ENCODE results near the gene CD151.

The CD151 gene

DNA sequence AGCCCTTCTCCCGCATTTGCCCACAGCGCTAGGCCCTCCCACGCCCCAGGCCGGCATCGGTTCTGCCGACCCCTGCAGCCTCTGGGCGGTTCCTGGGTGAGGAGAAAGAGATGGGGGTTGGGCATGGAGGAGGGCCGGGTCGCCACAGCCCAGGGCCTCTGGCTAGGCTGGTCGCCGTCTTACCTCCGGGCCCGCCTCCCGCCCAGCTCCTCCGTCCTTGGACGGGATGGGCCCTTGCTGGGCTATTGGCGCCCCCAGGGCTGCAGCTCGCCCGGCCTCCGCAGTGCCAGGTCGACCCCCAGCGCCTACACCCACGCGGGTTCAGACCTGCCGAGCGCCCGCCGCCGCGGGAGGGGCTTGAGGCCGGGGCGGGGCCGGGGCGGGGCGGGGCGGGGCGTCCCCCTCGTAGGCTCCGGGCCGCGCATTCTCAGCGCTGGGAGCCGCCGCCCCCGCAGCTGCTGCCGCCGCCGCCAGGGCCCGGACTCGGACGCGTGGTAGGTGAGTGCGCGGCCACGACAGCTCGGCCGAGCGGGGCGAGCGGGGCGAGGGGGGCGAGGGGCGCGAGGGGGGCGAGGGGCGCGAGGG, at the start of gene CD151:
CD151 (plus strand) TSS at position 424 of the 585 bp plus-strand sequence. CDS start 3,118 bp downstream, outside the sequence.
- no peak for FAIRE-seq
- no peak for DNase-seq (ENCODE audit: extremely low spot score, insufficient read length, low read depth)

DNA sequence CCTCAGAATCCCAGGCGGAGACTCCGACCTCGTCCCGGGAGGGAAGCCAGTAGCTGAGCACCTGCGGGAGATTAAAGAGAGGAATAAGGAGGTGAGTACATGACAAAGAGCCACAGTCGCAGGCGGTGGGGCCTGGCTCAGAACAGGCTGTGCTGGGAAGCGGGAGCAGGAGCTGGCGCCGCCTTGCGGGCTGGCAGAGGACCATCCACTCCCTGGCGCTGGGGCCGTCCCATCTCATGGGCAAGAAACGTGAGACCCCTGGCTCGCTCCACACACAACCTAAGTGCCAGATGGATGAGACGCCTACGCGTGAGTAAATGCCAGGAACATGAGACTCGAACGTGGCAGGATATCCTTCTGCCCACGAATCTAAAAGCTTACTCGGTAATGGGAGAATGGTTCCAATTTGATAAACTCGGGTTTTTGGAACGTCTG, 49.2 kb upstream of the CD151 start:
- FAIRE-seq (no peak), DNase-seq (ENCODE audit: extremely low spot score, insufficient read length, low read depth) (no peak)

DNA sequence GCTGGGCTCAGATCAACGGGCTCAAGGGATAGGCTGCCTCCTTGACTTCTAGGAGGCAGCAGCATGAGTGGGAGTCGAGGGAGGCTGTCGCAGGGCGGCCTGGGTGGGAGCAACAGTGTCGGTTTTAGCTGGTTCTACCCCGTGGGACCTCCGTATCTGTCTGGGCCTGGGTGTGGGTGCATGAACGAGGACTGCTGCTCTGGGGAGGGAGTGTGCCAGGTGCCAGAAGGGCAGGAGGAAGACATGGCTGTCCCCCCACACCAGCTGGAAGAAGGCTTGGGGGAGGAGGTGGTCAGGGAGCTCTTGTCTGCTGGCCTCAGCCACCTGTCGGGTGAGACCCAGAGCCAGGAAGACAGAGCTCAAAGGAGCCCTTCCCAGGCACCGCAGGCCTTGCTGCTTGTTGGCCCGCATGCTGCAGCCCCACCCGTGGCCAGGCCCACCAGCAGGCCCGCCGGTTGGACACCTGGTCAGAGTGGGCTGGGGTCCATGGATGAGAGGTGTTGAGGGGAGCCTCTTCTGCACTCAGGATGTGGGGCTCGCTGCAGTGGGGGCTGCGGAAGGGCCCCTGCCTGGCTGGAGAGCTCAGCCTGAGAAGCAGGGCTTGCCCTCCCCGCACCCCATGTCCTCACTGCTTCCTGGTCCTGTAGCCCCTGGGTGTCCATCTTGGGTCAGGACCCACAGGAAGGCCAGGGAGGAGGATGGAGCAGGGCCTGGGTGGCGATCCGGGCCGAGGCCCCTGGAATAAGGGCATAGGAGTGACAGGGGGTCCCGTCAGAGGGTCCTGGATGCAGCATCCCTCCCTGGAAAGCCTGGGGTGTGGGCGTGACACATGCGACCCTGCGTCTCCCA, 46.3 kb upstream of the CD151 start:
- DNase-seq (ENCODE audit: extremely low spot score, insufficient read length, low read depth) (no peak), FAIRE-seq (no peak)

DNA sequence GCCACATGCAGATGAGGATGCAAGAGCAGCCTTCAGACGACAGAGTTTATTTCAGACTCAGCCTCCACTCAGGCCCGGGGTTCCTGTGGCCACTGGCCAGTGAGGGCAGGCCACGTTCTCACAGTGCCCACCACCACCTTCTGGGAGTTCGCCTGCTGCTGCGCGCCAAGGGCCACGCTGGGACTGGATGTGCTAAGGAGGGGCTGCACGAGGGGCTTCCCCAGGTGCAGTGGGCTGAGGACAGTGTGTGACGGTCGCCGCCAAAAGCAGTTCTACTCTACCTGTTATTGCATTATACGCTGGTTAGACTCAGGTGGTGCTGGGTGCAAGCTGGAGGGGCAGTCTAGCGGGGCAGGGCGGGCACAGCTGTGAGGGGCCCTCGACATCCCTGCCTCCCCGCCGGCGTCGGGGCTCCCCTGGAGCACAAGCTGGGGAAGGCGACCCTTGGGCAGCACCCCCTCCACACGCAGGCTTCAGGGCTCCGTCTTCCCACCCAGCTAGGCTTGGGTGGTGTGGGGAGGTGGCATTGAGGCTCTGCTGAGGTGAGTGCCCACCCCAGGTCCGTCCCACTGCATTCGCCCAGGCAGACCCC, 45.6 kb upstream of the CD151 start:
- no peak for FAIRE-seq

DNA sequence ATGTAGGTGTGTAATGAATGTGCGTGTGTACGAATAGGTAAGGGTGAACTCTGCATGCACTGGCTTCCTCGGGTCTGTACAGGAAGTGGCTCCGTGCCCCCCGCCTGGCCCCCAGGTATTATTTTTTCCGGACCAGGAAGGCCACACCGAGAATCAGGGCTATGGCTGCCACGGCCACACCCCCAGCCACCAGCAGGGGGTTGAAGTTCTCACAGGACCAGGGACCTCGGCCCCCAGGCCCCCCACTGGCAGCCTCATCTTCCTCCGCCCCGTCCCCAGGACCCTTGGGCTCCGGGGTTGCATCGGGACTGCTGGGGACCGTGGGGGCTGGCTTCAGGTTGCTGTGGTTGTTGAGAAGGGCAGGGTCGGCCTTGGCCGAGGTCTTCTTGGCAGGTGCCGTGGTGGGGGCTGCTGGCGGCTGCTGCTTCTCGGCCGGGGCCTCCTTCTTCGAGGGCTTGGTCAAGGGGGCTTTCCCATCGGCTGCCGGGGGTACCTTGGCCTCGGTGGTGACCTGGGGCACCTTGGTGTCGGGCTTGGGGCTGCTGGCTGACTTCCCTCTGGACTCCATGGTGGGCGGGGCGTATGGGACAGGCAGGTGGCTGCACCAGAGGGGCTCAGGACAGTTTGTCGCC, 44.6 kb upstream of the CD151 start:
- no peak for DNase-seq (ENCODE audit: extremely low spot score, insufficient read length, low read depth)
- no peak for FAIRE-seq

More for the DNA sequence above, 45.6 kb upstream of the CD151 start:
- no peak for DNase-seq (ENCODE audit: extremely low spot score, insufficient read length, low read depth)

DNA sequence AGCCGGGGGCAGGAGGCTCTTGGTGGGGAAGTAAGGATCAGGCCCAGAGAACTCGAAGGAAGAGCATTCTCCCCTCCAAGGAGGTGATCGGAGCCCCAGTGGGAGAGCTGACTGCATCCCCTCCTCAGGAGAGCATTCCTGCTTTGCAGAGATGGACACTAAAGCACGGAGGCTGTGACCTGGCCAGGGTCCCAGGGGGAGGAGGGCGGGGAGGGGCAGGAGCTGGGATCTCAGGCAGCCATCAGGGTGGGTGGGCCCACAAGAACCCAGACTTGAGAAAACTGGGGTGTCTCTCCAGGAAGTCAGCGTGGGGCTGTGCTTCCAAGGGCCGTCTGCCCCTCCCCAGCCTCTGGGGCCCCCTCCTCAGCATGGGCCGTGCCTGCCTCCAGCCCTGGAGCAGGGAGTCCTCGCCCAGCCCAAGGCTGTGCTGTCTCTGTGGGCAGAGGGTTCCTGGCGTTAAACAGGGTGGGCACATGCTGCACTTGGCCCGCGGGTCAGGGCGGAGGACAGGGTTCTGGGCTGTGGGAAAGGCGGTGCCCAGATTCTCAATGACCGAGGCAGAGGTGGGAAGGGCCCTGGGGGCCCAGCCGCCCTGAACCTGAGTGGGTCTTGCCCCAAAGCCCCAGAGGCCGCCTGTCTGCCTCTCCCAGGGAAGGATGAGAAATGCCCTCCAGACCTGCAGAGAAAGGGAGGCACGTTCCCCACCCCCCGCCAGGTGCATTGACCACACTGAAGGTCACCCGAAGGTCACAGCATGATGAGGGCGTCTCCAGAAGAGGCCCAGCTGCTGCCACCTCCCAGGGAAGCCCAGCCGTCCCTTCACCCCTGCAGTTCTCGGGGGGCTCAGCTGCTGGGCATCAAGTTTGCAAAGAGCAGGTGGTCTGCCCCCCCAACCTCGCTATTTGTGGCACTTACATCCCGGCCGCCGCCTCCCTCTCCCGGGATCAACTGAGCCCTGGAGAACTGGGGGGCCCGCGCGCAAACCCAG, 43.5 kb upstream of the CD151 start:
- peak; percentile 45 for FAIRE-seq

DNA sequence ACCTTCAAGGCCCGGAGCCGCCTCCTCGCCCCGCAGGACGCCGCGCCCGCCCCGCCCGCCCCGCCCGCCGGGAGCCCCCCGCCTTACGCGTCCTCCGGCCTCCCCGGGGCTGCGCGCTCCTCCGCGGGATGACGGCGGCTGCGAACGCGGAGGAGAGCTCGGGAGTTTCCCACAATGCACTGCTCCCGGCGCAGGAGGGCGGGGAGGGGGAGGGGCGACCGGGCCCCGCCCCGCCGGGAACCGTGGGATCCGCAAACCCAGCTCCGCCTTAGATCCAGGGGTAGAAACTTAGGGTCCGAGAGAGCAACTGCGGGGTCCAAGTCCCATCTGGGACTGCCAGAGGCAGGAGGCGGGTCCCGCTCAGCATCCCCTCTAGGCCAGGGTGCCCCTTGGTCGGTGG, 42.8 kb upstream of the CD151 start, which contains the start of gene CEND1:
CEND1 (minus strand) TSS at position 148 of the 400 bp plus-strand sequence. CDS start 1,514 bp downstream, outside the sequence.
- DNase-seq (ENCODE audit: extremely low spot score, insufficient read length, low read depth) (peak; percentile 57), FAIRE-seq (no peak)

More for the DNA sequence above, 43.5 kb upstream of the CD151 start:
- DNase-seq (ENCODE audit: extremely low spot score, insufficient read length, low read depth) = no peak

DNA sequence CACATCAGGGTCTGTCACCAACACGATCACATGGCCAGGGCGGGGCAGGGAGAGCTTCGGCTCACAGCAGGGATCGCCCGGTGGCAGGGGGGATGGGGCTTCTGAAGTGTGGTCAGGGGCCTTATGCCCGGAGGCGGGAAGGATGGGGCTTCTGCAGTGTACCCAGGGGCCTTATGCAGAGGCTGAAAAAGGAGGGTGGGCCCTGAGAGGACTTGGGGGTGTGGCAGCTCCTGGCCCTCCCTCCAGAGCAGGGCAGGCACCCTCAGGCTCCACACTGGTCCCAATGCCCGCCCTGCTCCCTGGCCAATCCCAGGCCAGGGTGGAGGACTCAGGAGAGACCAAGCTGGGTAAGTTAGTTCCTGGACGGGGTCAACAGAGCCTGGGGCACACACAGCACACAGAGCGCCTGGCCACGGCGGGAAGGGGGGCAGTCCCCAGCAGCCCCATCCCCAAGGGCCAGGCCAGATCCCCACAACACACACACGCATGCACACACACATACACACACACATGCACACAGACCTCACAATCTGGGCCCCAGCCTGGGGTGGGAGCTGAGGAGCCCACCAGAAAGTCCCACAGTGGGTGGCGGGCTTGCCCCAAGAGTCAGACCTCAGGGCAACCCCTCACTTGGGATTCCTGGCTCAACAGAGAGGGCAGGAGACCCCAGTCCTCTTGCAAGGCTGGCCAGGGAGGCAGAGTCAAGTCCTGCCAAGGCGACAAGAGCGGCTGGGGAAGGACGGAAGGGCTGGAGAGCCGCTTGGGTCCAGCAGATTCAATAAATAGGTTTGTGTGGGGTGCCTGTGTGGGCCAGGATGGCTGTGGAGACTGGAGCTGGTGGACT, 41.8 kb upstream of the CD151 start:
- FAIRE-seq = no peak
- DNase-seq (ENCODE audit: extremely low spot score, insufficient read length, low read depth) = no peak

DNA sequence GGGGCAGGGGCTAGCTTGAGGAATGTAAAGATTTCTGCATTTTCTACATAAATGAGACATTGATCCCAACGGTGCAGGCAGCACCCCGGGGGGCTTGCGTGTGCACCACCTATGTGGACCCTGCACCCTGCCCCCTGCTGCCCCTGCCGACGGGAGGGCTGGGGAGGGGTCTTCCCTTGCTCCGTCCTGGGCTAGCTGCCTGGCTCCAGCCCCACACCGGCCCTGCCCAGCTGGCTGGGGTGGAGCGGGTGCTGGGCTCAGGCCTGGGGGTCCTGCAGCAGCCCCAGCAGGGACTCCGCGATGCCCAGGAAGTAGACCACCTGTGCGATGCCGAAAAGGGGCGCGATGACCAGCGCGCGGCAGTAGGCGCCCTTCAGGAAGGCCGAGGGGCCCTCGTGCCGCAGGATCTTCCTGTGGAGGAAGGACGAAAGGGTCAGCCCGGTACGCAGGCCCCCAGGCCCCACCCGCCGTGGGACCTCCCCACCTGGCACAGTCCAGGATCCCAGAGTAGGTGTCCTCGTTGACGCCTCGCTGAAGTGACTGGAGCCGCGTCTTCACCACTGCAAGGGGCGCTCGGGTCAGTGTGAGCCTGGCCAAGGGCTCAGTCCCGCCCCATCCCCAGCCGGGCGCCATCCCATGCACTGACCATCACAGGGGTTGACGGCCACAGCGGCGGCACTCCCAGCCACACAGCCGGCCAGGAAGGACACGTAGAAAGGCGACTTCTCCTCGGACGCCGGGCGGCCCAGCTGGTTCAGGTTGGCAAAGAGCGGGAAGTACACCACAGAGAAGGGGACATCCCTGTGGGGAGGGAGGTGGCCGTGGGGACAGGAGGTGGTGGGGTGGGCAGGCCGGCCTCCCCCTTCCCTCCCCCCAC, 40.9 kb upstream of the CD151 start:
- DNase-seq (ENCODE audit: extremely low spot score, insufficient read length, low read depth) = no peak

DNA sequence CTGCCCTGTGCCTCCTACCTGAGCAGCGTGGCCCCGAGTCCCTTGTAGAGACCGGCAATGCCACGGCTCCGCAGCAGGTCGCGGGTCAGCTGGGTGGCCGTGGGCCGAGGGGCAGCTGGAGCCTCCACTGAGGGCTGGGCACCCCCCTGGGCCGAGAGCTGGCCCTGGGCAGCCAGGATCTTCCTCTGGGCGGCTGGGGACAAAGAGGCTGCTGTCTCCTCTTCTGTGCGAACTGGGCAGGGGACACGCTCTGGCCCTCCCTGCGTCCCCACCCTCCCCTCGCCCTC, 40.3 kb upstream of the CD151 start:
- DNase-seq (ENCODE audit: extremely low spot score, insufficient read length, low read depth) (no peak), FAIRE-seq (no peak)

More for the DNA sequence above, 40.9 kb upstream of the CD151 start:
- no peak for FAIRE-seq

DNA sequence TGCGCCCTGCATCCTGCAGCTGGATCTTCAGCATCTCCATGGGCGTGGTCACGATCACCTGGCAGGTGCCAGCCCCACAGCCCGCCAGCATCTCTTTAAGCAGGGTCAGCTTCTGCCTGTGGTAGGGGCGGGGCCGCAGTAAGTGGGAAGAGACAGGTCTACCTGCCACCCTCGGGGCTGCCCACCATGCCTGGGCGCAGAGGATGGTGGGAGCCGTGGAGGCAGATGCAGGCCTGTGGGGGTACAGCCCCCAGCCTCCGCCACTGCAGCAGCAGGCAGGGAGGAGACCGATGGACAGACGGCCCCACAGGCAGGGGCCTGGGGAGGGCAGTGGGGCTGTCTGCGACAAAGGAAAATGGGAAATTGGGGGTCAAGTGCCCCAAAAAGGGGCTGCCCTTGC, 39.9 kb upstream of the CD151 start:
- no peak for DNase-seq (ENCODE audit: extremely low spot score, insufficient read length, low read depth)
- no peak for FAIRE-seq

DNA sequence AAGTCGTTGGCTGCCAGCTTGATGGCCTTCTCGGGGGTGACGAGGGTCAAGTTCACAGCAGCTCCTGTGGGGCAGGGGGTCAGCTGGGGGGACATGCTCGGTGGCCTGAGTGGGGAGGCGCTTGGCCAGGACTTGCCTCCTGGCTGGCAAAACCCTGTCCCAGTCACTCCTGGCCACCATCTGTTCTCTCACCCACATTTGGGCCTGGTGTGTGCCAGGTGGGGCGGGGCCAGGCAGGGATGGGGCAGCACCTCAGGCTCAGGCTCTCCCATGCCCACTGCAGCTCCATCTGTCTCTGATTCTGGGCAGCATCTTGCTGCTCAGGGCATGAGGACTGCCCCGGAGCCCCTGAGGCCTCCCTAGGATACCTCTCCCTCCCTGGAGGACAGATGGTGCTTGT, 39.2 kb upstream of the CD151 start:
- no peak for FAIRE-seq
- no peak for DNase-seq (ENCODE audit: extremely low spot score, insufficient read length, low read depth)

DNA sequence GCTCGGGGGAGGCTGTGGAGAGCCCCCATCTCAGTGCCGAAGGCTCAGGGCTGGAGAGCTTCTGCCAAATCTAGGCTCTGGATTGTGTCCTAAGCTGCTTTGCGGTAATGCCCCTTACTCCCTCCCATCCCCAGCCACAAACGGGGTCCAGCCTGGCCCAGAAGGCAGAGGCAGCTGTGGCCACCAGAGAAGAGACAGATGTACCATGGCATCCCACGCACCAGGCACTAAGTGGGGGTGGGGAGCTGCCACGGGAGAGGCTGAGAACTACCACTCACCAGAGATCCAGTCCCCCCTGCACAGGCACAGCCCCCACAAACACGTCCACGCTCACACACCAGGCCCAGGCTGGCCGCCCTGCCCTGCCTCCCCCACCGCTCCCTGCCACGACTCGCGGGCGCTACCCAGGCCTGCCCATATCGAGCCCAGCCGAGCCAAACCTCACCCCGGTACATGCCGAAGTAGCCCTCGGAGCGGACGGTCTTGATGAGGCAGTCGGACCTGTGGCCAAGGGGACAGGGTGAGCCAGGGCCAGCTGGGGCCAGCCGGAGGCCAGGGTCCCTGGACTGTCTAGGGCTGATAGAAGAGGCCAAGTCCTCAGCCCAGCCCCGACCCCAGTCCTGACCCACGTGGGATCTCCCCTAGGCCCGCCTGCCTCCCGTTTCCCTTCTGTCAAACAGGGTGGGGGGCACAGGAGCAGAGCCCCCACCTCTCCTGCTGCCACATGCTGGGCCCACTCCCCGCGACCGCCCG, 38.6 kb upstream of the CD151 start:
- FAIRE-seq = no peak
- no peak for DNase-seq (ENCODE audit: extremely low spot score, insufficient read length, low read depth)

DNA sequence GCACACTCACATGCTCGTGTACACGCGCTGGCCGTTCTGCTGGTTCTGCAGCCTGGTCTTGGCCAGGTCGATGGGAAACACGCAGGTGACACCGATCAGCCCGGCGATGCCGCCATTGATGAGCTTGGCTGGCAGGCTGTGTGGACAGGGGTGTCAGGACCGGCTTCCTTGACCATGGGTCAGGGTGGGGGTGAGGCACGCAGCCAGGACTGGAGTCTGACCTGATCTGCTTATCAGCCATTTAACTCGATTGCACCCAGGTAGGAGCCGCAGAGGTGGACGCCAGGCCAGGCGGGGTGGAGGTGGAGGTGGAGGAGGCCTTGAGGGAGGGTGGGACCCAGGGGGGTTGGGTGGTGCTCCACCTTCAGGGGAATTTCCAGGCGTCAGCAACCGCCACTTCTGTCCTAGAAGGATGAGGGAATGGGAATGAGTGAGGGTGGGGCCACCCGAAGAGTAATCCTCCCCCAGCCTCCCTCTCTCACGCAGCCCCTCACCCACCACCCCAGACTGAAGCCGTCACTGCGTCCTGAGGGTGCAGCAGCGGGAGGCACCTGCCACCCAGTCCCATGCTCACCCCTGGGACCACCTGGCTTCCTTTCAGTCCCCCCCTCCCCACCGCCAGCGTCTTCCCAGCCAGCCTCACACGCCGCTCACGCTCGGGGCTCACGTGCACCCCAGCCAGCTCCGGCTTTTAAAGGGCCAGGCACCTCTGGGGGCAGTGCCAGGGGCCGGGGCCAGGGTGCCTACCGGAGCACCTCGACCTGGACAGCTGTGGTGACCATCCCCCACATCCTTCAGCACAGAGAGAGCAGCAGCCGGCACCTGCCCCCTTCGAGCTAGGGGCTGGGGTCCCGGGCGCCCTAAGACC, 37.8 kb upstream of the CD151 start:
- DNase-seq (ENCODE audit: extremely low spot score, insufficient read length, low read depth) = no peak
- no peak for FAIRE-seq

DNA sequence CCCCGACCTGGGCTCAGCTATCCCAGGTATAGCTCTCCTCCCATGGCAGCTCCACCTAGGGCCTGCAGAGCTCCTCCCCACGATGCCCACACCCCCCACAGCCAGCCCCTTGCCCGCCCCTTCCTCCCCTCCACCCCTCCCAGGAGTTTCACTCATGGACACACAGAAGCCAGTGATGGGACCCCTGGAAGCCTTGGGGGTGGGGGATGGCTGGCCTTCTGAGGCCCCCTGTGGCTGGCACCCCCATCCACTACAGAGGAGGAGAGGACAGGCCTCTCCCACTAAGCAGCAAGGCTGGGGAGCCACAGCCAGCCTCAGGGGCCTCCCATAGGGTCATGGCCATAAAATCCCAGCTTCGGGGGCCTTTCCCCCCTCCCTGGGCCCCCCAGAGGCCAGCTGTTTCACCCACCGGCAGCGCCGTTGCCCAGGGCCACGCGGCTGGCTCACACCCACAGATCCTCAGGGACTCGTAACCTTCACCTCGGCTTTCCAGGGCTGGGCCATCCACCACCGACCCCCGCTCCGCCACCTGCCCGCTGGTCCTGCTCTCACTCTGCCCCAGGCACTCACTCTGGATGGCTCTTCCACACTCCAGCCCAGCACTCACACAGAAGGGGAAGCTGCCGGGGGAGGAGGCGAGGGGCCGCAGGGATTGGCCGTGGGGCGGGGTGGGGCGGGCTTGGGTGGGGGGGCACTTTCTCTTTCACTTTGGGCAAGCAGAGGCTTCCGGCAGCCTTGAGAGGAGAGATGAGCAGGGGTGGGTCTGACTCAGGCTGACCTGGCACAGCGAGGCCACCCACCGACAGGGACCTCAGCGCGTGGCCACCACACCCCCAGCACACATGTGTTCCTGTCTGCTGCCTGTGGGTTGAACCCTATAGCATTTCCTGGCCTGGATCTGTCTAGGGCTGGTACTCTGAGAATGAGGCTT, 36.9 kb upstream of the CD151 start:
- DNase-seq (ENCODE audit: extremely low spot score, insufficient read length, low read depth) (peak; percentile 85), FAIRE-seq (peak; percentile 61)
